A549 (cell line): Measurements from ENCODE around the gene AUTS2.
A peak's percentile ranks its signal among the peaks of the same experiment; 100 is the strongest.

Experiments
- CEBPB ChIP-seq, 2 experiments: fragments of >200 bp in 1 of 2; sonication (Bioruptor Twin) in 1 of 2; formaldehyde crosslinking in 1 of 2; IDR thresholded peaks; 2 replicates each; pipeline ENCODE4 v1.6.1; 2012 to 2016
- CTCF ChIP-seq: fragments of >200 bp; sonication (Bioruptor Twin); formaldehyde crosslinking; IDR thresholded peaks from 3 replicates; pipeline ENCODE4 v1.5.1; 2016
- KDM1A ChIP-seq: fragments of 200-600 bp; sonication (generic); IDR thresholded peaks from 2 replicates; pipeline ENCODE4 v1.6.1; 2016; ENCODE audit warnings: low read depth, mild to moderate bottlenecking
- MAFK ChIP-seq: fragments of 450-650 bp; IDR thresholded peaks from 2 replicates; pipeline ENCODE4 v1.6.1; 2014; ENCODE audit not compliant: partially characterized antibody
- POLR2AphosphoS2 ChIP-seq: conservative IDR thresholded peaks from 2 replicates; pipeline ENCODE4 v1.6.1; 2012; ENCODE audit warnings: low read length, improper control_type of control experiment, inconsistent platforms
- RAD21 ChIP-seq, 2 experiments: fragments of >200 bp in 1 of 2; sonication (Bioruptor Twin) in 1 of 2; formaldehyde crosslinking in 1 of 2; IDR thresholded peaks in 1 of 2; conservative IDR thresholded peaks in 1 of 2; 2 replicates in 1 of 2; 3 replicates in 1 of 2; pipeline ENCODE4 v1.6.1; 2012 to 2018; ENCODE audit warnings: inconsistent platforms in 1 of 2
- USF2 ChIP-seq: fragments of 450-650 bp; IDR thresholded peaks from 2 replicates; pipeline ENCODE4 v1.6.1; 2014; ENCODE audit warnings: antibody characterized with exemption

GRCh38 chr7:69723663-69724062 is 125.4 kb downstream of the AUTS2 start:
- TF ChIP-seq CEBPB (IDR thresholded peaks at IDR 0.05) (no peak), KDM1A (no peak), CTCF (no peak), POLR2AphosphoS2 (no peak), USF2 (no peak), RAD21 (conservative IDR thresholded peaks at IDR 0.05 in 1 of 2, IDR thresholded peaks at IDR 0.05 in 1 of 2) (0 out of 5 replicates have a peak, but pooled peaks of 1 of the 2 experiments have one; percentile 5), MAFK (no peak)
